ENCODE measurements around the gene TMEM269. TPM values are rescaled to one million over a fixed set of nuclear protein-coding genes. Genes with fewer than 3 reads are reported as not detected.
A peak's percentile ranks its signal among the peaks of the same experiment; 100 is the strongest.

The TMEM269 gene
- total RNA-seq, 1 donor from 2014 or later = 0.67 TPM

GRCh38 chr1:42820813-42821212 lies 36.0 kb downstream of the TMEM269 start:
- peaks cover 39% of the 10 kb centered on the region for H3K4me1 Mint-ChIP-seq (ENCODE audit: unreplicated experiment)
- no peak overlapping the region for H3K27ac Mint-ChIP-seq (ENCODE audit: unreplicated experiment)
- no peaks in the 10 kb centered on the region for H3K27me3 Mint-ChIP-seq (ENCODE audit: unreplicated experiment)
- DNase-seq (ENCODE audit: extremely low spot score, unreplicated experiment) = no peak
- TF ChIP-seq CTCF (IDR thresholded peaks at IDR 0.05) = no peak
- H3K36me3 Mint-ChIP-seq (ENCODE audit: unreplicated experiment) = no peaks in the 10 kb centered on the region
- H3K4me3 Mint-ChIP-seq (ENCODE audit: unreplicated experiment) = no peak overlapping the region
- no peaks in the 10 kb centered on the region for H3K9me3 Mint-ChIP-seq (ENCODE audit: unreplicated experiment)

- DNase-seq (ENCODE audit: extremely low spot score, unreplicated experiment) = no peak
- no peaks in the 10 kb centered on the region for H3K27me3 Mint-ChIP-seq (ENCODE audit: unreplicated experiment)
- no peak overlapping the region for H3K27ac Mint-ChIP-seq (ENCODE audit: unreplicated experiment)
- no peak overlapping the region for H3K4me3 Mint-ChIP-seq (ENCODE audit: unreplicated experiment)
- H3K9me3 Mint-ChIP-seq (ENCODE audit: unreplicated experiment) = no peaks in the 10 kb centered on the region
- no peak for TF ChIP-seq CTCF (IDR thresholded peaks at IDR 0.05)
- peaks cover 30% of the 10 kb centered on the region for H3K4me1 Mint-ChIP-seq (ENCODE audit: unreplicated experiment)
- no peaks in the 10 kb centered on the region for H3K36me3 Mint-ChIP-seq (ENCODE audit: unreplicated experiment)
These were observed 36.9 kb downstream of the TMEM269 start for GRCh38 chr1:42821690-42822089.

GRCh38 chr1:42822800-42823392 lies 38.1 kb downstream of the TMEM269 start:
- no peak overlapping the region for H3K4me3 Mint-ChIP-seq (ENCODE audit: unreplicated experiment)
- no peaks in the 10 kb centered on the region for H3K9me3 Mint-ChIP-seq (ENCODE audit: unreplicated experiment)
- H3K27ac Mint-ChIP-seq (ENCODE audit: unreplicated experiment) = peak overlapping the region; percentile 78
- H3K36me3 Mint-ChIP-seq (ENCODE audit: unreplicated experiment) = no peaks in the 10 kb centered on the region
- no peak for DNase-seq (ENCODE audit: extremely low spot score, unreplicated experiment)
- peaks cover 23% of the 10 kb centered on the region for H3K4me1 Mint-ChIP-seq (ENCODE audit: unreplicated experiment)
- TF ChIP-seq CTCF (IDR thresholded peaks at IDR 0.05) = no peak
- no peaks in the 10 kb centered on the region for H3K27me3 Mint-ChIP-seq (ENCODE audit: unreplicated experiment)

GRCh38 chr1:42824481-42825035 lies 39.8 kb downstream of the TMEM269 start:
- H3K9me3 Mint-ChIP-seq (ENCODE audit: unreplicated experiment) = no peaks in the 10 kb centered on the region
- DNase-seq (ENCODE audit: extremely low spot score, unreplicated experiment) = no peak
- H3K27ac Mint-ChIP-seq (ENCODE audit: unreplicated experiment) = no peak overlapping the region
- H3K36me3 Mint-ChIP-seq (ENCODE audit: unreplicated experiment) = no peaks in the 10 kb centered on the region
- H3K4me1 Mint-ChIP-seq (ENCODE audit: unreplicated experiment) = peaks cover 19% of the 10 kb centered on the region
- no peak for TF ChIP-seq CTCF (IDR thresholded peaks at IDR 0.05)
- no peak overlapping the region for H3K4me3 Mint-ChIP-seq (ENCODE audit: unreplicated experiment)
- no peaks in the 10 kb centered on the region for H3K27me3 Mint-ChIP-seq (ENCODE audit: unreplicated experiment)

GRCh38 chr1:42825036-42825851 lies 40.5 kb downstream of the TMEM269 start:
- Mint-ChIP-seq H3K36me3 (ENCODE audit: unreplicated experiment) (no peaks in the 10 kb centered on the region), H3K27me3 (ENCODE audit: unreplicated experiment) (no peaks in the 10 kb centered on the region), H3K4me1 (ENCODE audit: unreplicated experiment) (peaks cover 18% of the 10 kb centered on the region), H3K27ac (ENCODE audit: unreplicated experiment) (no peak overlapping the region), H3K9me3 (ENCODE audit: unreplicated experiment) (no peaks in the 10 kb centered on the region), H3K4me3 (ENCODE audit: unreplicated experiment) (no peak overlapping the region)
- DNase-seq (ENCODE audit: extremely low spot score, unreplicated experiment) = no peak
- TF ChIP-seq CTCF (IDR thresholded peaks at IDR 0.05) = no peak

Data from osteocyte (in vitro differentiated cells).